Stimulated activated CD8-positive, alpha-beta memory T cell treated with anti-CD3 and anti-CD28 coated beads, Interleukin-7, amount 100 ng/mL, for 4 hours (primary cell): ENCODE measurements around the gene RUNX3.

Source experiments
- DNase-seq, 2 donors: peaks; one replicate each; pipeline ENCODE4 v3.0.0-alpha.2; 2020; ENCODE audit warnings: low read depth in 2 of 2

RUNX3 gene

GRCh38 chr1:24886241-24886640 lies 43.8 kb downstream of the RUNX3 start:
- no peak for DNase-seq

GRCh38 chr1:24884751-24885150 lies 45.3 kb downstream of the RUNX3 start:
- no peak for DNase-seq

- no peak for DNase-seq
Observed at GRCh38 chr1:24881034-24881433, 49.0 kb downstream of the RUNX3 start.

GRCh38 chr1:24878775-24879742 lies 51.0 kb downstream of the RUNX3 start:
- DNase-seq, result no peak

- no peak for DNase-seq
Observed at GRCh38 chr1:24878045-24878444, 52.0 kb downstream of the RUNX3 start.

GRCh38 chr1:24875991-24876506 lies 54.0 kb downstream of the RUNX3 start:
- DNase-seq, result no peak

GRCh38 chr1:24875257-24875656 lies 54.8 kb downstream of the RUNX3 start:
- DNase-seq, result no peak

GRCh38 chr1:24874611-24875234 lies 55.4 kb downstream of the RUNX3 start:
- DNase-seq, result no peak

GRCh38 chr1:24874056-24874455 lies 56.0 kb downstream of the RUNX3 start:
- DNase-seq, result no peak

GRCh38 chr1:24873148-24873547 lies 56.9 kb downstream of the RUNX3 start:
- DNase-seq, result no peak

- DNase-seq, result no peak
Observed at GRCh38 chr1:24872061-24872850, 57.8 kb downstream of the RUNX3 start.

- no peak for DNase-seq
Observed at GRCh38 chr1:24871306-24871901, 58.7 kb downstream of the RUNX3 start.

- DNase-seq, result no peak
Observed at GRCh38 chr1:24870551-24871195, 59.4 kb downstream of the RUNX3 start.

GRCh38 chr1:24868016-24868875 lies 61.8 kb downstream of the RUNX3 start:
- DNase-seq, result no peak

- DNase-seq, result no peak
Observed at GRCh38 chr1:24867084-24867870, 62.8 kb downstream of the RUNX3 start.

GRCh38 chr1:24866211-24867083 lies 63.6 kb downstream of the RUNX3 start:
- DNase-seq, result no peak

- DNase-seq, result no peak
Observed at GRCh38 chr1:24865587-24865986, 64.5 kb downstream of the RUNX3 start.

- DNase-seq, result no peak
Observed at GRCh38 chr1:24865168-24865567, 64.9 kb downstream of the RUNX3 start.
